Midbrain (tissue), 1 donor: ENCODE results near the gene CFHR3.
"Not testable (repeated sequence)": the region's sequence is repeated elsewhere in the genome, so short reads cannot be mapped to it uniquely, and the experiment has no call there.

Source experiments
- DNase-seq: peaks from one replicate; lab custom pipeline; 2025; lab: John Stamatoyannopoulos, UW

Gene CFHR3

GRCh38 chr1:196774603-196775002, at the start of gene CFHR3:
TSS of gene CFHR3 (plus strand) at chr1:196774840. CDS start at chr1:196774887, 47 bp downstream.
- no peak for DNase-seq

DNA sequence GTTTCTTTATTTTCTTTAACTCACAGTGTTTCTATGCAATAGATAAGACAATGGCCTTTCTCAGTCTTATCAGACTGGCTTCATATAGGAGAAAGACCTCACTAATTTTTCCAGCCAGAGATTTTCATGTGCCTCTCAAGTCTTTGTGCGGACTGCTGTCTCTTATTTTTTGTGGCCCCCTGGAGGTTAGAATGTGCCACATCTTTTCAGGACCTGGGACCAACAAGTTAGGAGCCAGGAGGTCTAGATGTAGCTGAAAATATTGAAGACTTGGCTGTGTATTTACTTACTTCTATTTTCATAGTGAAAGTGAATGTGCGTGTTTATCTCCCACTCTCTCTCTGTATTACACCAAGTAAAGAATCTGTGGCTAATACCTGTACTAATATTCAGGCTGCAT, 42.1 kb upstream of the CFHR3 start:
- DNase-seq, result no peak

GRCh38 chr1:196733091-196733970, 41.3 kb upstream of the CFHR3 start:
- DNase-seq, result no peak

GRCh38 chr1:196734006-196734405, 40.6 kb upstream of the CFHR3 start:
- DNase-seq, result no peak

GRCh38 chr1:196734460-196734859, 40.2 kb upstream of the CFHR3 start:
- DNase-seq, result no peak

GRCh38 chr1:196738730-196739129, 35.9 kb upstream of the CFHR3 start:
- no peak for DNase-seq

- DNase-seq, result not testable (repeated sequence)
Measured at GRCh38 chr1:196743244-196743643, 31.4 kb upstream of the CFHR3 start.

- DNase-seq, result not testable (repeated sequence)
Measured at GRCh38 chr1:196765019-196765740, 9.5 kb upstream of the CFHR3 start.

DNA sequence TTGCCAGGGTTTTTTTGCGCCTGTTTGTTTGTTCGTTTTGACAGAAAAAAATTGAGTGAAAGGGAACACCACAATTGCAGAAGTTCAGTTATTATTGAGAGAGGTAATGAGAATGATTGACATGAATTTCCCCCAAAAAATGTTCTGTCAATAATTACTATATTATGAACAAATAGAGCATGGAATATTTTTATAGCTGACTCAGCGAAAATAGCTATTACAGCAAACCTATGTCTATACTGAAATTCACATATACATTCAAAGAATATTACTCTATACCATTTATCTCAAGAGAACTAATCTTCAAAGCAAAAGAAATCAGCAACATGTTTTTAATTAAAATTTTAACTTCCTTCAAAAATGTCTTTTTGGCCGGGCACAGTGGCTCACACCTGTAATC, 4.8 kb upstream of the CFHR3 start:
- DNase-seq, result not testable (repeated sequence)

DNA sequence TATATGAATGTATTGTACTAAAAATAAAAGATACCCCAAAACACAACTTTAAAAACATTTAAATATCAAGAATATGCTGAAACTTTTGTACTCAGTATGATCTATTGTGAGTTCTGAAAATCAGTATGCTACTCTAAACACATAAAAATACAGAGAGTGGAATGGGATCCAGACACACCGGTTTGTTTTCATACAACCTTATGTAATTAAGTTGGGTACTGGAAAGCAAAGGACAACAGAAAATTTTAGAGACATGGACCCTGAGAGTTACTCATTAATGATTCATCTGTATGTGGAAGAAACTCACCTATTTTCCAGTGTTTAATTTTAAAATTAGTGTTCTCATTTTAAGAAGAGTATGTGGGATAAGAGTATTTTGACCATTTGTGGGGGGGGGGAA, 927 bp upstream of the CFHR3 start:
- DNase-seq, result no peak

DNA sequence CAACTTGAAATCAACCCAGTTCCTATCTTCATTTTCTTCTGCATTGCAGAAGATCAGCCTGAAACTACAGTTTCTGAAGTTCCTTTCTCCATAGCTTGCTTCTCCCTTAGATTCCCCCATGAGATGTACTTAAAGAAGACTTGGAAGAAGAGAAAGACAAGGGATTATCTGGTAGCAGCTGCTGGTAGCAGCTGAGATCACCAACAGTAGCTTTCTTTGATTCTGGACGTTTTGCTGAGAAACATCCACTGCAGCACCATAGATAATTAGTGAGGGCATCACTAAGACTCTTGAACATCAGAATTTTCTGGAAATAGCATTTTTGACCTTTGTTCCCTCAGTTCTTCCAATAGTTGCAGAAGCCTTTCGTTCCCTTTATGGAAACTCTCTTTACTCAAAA, 465 bp upstream of the CFHR3 start:
- DNase-seq, result no peak

DNA sequence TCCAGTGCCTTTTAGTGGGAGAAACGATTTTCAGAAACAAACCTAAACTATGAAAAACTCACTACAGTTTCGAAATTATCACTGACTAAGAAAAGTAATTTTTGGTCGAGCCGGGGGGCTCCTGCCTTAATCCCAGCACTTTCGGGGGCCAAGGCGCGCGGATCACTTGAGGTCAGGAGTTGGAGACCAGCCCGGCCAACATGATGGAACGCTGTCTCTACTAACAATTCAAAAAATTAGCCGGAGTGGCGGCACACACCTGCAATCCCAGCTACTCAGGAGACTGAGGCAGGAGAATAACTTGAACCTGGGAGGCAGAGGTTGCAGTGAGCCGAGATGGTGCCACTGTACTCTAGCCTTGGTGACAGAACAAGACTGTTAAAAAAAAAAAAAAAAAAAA, 3.0 kb downstream of the CFHR3 start:
- DNase-seq, result no peak

GRCh38 chr1:196779093-196779492, 4.5 kb downstream of the CFHR3 start:
- DNase-seq, result no peak

DNA sequence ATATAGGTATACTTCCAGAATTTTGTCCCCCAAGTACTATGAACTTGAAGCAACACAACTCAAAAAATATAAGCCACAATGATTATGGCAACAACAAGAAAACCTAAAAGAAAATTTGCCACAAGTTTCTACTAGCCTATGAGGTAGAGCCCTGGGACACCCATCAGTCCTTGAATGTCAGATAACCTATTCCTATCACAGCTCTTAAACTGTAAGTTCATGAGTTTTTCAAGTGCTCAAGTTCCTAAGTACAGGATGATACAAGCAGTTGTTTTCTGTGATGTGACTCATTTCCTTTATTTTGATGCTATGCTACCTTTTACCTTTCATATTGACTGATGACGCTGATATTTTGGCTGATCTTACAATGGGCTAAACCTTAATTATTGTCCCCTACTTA, 16.6 kb downstream of the CFHR3 start:
- not testable (repeated sequence) for DNase-seq

- DNase-seq, result not testable (repeated sequence)
Measured at GRCh38 chr1:196794103-196794502, 19.5 kb downstream of the CFHR3 start.

GRCh38 chr1:196797891-196798290, 23.3 kb downstream of the CFHR3 start:
- no peak for DNase-seq

DNA sequence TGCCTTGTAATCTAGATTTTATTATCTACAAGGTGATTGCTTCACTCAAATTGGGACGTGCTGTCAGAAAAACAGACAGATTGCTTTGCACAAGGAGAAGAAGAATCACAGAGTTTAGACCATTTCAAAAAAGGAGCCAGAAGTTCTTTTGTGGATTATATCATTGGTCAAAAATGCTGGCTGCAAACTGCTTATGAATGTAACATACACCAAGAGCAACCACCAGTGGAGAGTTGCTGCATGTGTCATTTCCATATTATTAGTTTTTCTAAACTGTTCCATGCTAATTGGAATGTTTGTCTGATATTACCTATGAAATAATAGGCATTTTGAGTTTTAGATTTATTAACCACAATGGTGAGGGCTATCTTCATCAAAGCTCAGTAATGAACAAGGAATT, 27.3 kb downstream of the CFHR3 start:
- DNase-seq, result not testable (repeated sequence)

- DNase-seq, result no peak
Measured at GRCh38 chr1:196808529-196809235, 34.0 kb downstream of the CFHR3 start.

DNA sequence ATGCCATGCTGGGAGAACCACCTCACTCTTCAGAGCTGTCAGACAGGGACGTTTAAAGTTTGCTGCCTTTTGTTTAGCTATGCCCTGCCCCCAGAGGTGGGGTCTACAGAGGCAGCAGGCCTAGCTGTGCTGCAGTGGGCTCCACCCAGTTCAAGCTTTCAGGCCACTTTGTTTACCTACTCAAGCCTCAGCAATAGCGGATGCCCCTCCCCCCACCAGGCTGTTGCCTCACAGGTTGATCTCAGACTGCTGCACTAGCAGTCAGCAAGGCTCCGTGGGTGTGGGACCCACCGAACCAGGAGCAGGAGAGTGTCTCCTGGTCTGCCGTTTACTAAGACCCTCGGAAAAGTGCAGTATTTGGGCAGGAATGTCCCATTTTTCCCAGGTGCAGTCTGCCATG, 42.8 kb downstream of the CFHR3 start:
- DNase-seq, result not testable (repeated sequence)

- DNase-seq, result not testable (repeated sequence)
Measured at GRCh38 chr1:196819531-196819930, 44.9 kb downstream of the CFHR3 start, which contains the start of gene CFHR1. TSS of gene CFHR1 (plus strand) at chr1:196819731. CDS start at chr1:196819845, 114 bp downstream.

DNA sequence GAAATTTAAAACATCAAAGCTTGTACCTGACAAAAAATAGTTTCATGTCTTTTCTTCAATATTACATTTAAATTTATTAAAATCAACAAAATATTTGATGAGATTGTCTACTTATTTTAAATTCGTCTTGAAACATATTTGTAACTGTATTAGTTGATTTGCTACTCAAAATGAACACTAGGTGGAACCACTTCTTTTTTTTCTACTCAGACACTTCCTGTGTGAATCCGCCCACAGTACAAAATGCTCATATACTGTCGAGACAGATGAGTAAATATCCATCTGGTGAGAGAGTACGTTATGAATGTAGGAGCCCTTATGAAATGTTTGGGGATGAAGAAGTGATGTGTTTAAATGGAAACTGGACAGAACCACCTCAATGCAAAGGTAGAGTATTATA, 53.2 kb downstream of the CFHR3 start:
- peak; percentile 15 for DNase-seq
